GM12878 (cell line): ENCODE results near the gene DLG2. TPM values are rescaled to one million over a fixed set of nuclear protein-coding genes. Genes with fewer than 3 reads are reported as not detected.

Experiments
- ATAC-seq: fragments of 200-7000 bp; cut with Tn5 transposase; 3 replicates; pipeline ENCODE4 v1.9.1; 2020; ENCODE audit warnings: mild to moderate bottlenecking, moderate library complexity
- BruUV-seq: library from RNA; stranded (reverse); fragments of 400-500 nt; replicated peaks from 2 replicates; lab custom pipeline; 2021; lab: Mats Ljungman, UMichigan
- CTCF ChIA-PET: fragments of 300-600 bp; sonication (Branson Sonifier 250); formaldehyde crosslinking; extraction: SDS; loops from one replicate; lab custom pipeline; 2021; ENCODE audit warnings: inconsistent platforms; lab: Yijun Ruan, JAX
- POLR2A ChIA-PET: fragments of 350-600 bp; formaldehyde crosslinking; extraction: SDS; loops from one replicate; lab custom pipeline; 2021; ENCODE audit warnings: inconsistent platforms; lab: Charles Lee
- RAD21 ChIA-PET: fragments of 300-600 bp; sonication (Branson Sonifier 250); formaldehyde crosslinking; loops from one replicate; lab custom pipeline; 2023; ENCODE audit warnings: antibody characterized with exemption; ENCODE audit not compliant: unreplicated experiment; lab: Charles Lee
- SMC1A ChIA-PET: fragments of 300-600 bp; sonication (Branson Sonifier 250); formaldehyde crosslinking; loops from one replicate; lab custom pipeline; 2023; ENCODE audit not compliant: unreplicated experiment, uncharacterized antibody; lab: Charles Lee
- DNase-seq: peaks from one replicate; pipeline ENCODE4 v3.0.0-alpha.2; 2011; ENCODE audit warnings: low read depth, low spot score
- FAIRE-seq: peaks from 3 replicates; lab custom pipeline; 2011; peaks lifted over from hg19 to GRCh38; lab: Jason Lieb, UNC
- H2AFZ ChIP-seq: 2 replicates; pipeline ENCODE4 v1.6.0; 2011; ENCODE audit warnings: low read depth, low read length, control low read depth; ENCODE audit not compliant: control insufficient read depth
- H3K27ac ChIP-seq: 2 replicates; pipeline ENCODE4 v1.5.1; 2011; ENCODE audit warnings: control low read depth; ENCODE audit not compliant: control insufficient read depth, insufficient read depth
- H3K27me3 ChIP-seq, 2 experiments: replicated peaks in 1 of 2; 2 replicates each; pipeline versions ENCODE4 v1.6.0 to v1.6.1; 2011; ENCODE audit warnings: low read length in 1 of 2; ENCODE audit not compliant: control insufficient read depth in 2 of 2, insufficient read depth in 2 of 2
- H3K36me3 ChIP-seq, 2 experiments: 2 replicates each; pipeline ENCODE4 v1.5.1; 2011; ENCODE audit warnings: low read length in 1 of 2; ENCODE audit not compliant: control insufficient read depth in 2 of 2, insufficient read depth in 2 of 2
- H3K4me1 ChIP-seq: 2 replicates; pipeline ENCODE4 v1.6.1; 2011; ENCODE audit warnings: mild to moderate bottlenecking, low read length, moderate library complexity, mixed read lengths; ENCODE audit not compliant: control insufficient read depth, insufficient read depth
- H3K4me2 ChIP-seq: 2 replicates; pipeline ENCODE4 v1.6.0; 2011; ENCODE audit warnings: control low read depth; ENCODE audit not compliant: control insufficient read depth, insufficient read depth
- H3K4me3 ChIP-seq: fragments of 200-600 bp; sonication (generic); 2 replicates; pipeline ENCODE4 v1.5.1; 2016
- H3K79me2 ChIP-seq: 2 replicates; pipeline ENCODE4 v1.6.0; 2011; ENCODE audit warnings: low read length; ENCODE audit not compliant: control insufficient read depth, insufficient read depth
- H3K9ac ChIP-seq: 2 replicates; pipeline ENCODE4 v1.8.0; 2011; ENCODE audit warnings: low read length, control low read depth, mixed read lengths; ENCODE audit not compliant: control insufficient read depth, insufficient read depth
- H3K9me3 ChIP-seq: replicated peaks from 3 replicates; pipeline ENCODE4 v1.5.1; 2011; ENCODE audit warnings: mild to moderate bottlenecking, low read length; ENCODE audit not compliant: control insufficient read depth, insufficient read depth
- H4K20me1 ChIP-seq: 2 replicates; pipeline ENCODE4 v1.6.0; 2011; ENCODE audit not compliant: control insufficient read depth, insufficient read depth
- ASH2L ChIP-seq: fragments of 300-600, 200-600 bp; sonication (generic); IDR thresholded peaks from 2 replicates; pipeline ENCODE4 v1.6.1; 2017; ENCODE audit warnings: low read depth, mild to moderate bottlenecking, borderline replicate concordance
- ATF3 ChIP-seq: IDR thresholded peaks from 2 replicates; pipeline ENCODE4 v1.6.1; 2011; ENCODE audit warnings: low read depth, mild to moderate bottlenecking, low read length, moderate library complexity, borderline replicate concordance; ENCODE audit errors: extremely low read depth
- ETV6 ChIP-seq, 2 experiments: fragments of 450-650 bp in 1 of 2; IDR thresholded peaks in 1 of 2; conservative IDR thresholded peaks in 1 of 2; 2 replicates each; pipeline ENCODE4 v1.6.1; 2014; ENCODE audit warnings: antibody characterized with exemption in 1 of 2, borderline replicate concordance in 1 of 2, low read depth in 1 of 2, mild to moderate bottlenecking in 1 of 2, moderate library complexity in 1 of 2
- EZH2 ChIP-seq: IDR thresholded peaks from 2 replicates; pipeline ENCODE4 v1.6.1; 2012; ENCODE audit warnings: low read depth, mild to moderate bottlenecking, control low read depth, inconsistent platforms, low read length, borderline replicate concordance; ENCODE audit not compliant: control insufficient read depth
- FOS ChIP-seq: IDR thresholded peaks from 3 replicates; pipeline ENCODE4 v1.6.1; 2011; ENCODE audit warnings: borderline replicate concordance; ENCODE audit not compliant: insufficient read length; ENCODE audit errors: extremely low read depth
- HCFC1 ChIP-seq: fragments of 150-350 bp; IDR thresholded peaks from 2 replicates; pipeline ENCODE4 v1.6.1; 2014; ENCODE audit warnings: low read length
- MXI1 ChIP-seq: fragments of 150-350 bp; IDR thresholded peaks from 2 replicates; pipeline ENCODE4 v1.6.1; 2011; ENCODE audit warnings: low read depth, mild to moderate bottlenecking, inconsistent platforms, low read length, improper control_type of control experiment
- NRF1 ChIP-seq: conservative IDR thresholded peaks from 2 replicates; pipeline ENCODE4 v1.6.1; 2011; ENCODE audit warnings: mild to moderate bottlenecking, low read depth, low read length, improper control_type of control experiment
- PKNOX1 ChIP-seq: fragments of 450-650 bp; IDR thresholded peaks from 2 replicates; pipeline ENCODE4 v1.6.1; 2016; ENCODE audit warnings: mild to moderate bottlenecking
- SMAD1 ChIP-seq: fragments of 450-650 bp; IDR thresholded peaks from 2 replicates; pipeline ENCODE4 v1.6.1; 2018; ENCODE audit warnings: mild to moderate bottlenecking, low read depth; ENCODE audit not compliant: partially characterized antibody
- SMAD5 ChIP-seq: IDR thresholded peaks from 2 replicates; pipeline ENCODE4 v1.6.1; 2016; ENCODE audit warnings: antibody characterized with exemption, low read depth
- ZNF592 ChIP-seq: fragments of 450-650 bp; IDR thresholded peaks from 2 replicates; pipeline ENCODE4 v1.6.1; 2017; ENCODE audit warnings: mild to moderate bottlenecking, moderate library complexity
- ZNF622 ChIP-seq: fragments of 450-650 bp; IDR thresholded peaks from 2 replicates; pipeline ENCODE4 v1.6.1; 2017; ENCODE audit warnings: mild to moderate bottlenecking, inconsistent platforms
- WGBS: methylation state at CpG from one replicate; pipeline ENCODE4 v1.1.6; 2016; ENCODE audit warnings: low lambda C conversion rate; ENCODE audit not compliant: insufficient replicate concordance, insufficient coverage; ENCODE audit errors: missing lambda C conversion rate; 5-methylcytosine and 5-hydroxymethylcytosine counted together
- in situ Hi-C: fragments of 300-500 bp; cut with MboI; formaldehyde crosslinking; loops from 9 replicates; pipeline ENCODE4 v1.14.3; 2018; ENCODE audit warnings: mixed read lengths
- intact Hi-C: fragments of 100-400 bp; cut with micrococcal nuclease; formaldehyde crosslinking; loops from one replicate; pipeline ENCODE4 v1.14.2; 2022; ENCODE audit not compliant: unreplicated experiment
- polyA plus RNA-seq, 11 experiments: library from polyadenylated mRNA; depleted of rRNA in 4 of 11; unstranded in 6 of 11; stranded (reverse) in 5 of 11; fragments of >200 nt; fragmentation: Nextera tagmentation in 4 of 11; fragmentation: Illumina TruSeq in 1 of 11; extraction: Ambion mirVana in 4 of 11; extraction: Trizol in 1 of 11; gene quantifications; 1 replicate in 1 of 11; 2 replicates in 10 of 11; pipeline versions ENCODE4 v1.2.1 to v1.2.3, GENCODE V29; 2011 to 2016; ENCODE audit warnings: inconsistent platforms in 2 of 11, missing spikeins in 2 of 11, low read depth in 1 of 11
- total RNA-seq, 4 experiments: library from RNA; depleted of rRNA in 3 of 4; stranded (reverse); fragments of >200 nt in 3 of 4; fragmentation: Illumina TruSeq in 1 of 4; extraction: Trizol in 1 of 4; gene quantifications; 2 replicates each; pipeline versions ENCODE4 v1.2.1 to v1.2.3, GENCODE V29; 2013 to 2021

The DLG2 gene
- total and polyA plus RNA-seq, 10 of the 15 experiments (the other 5 are each of a cell fraction or from before 2014, with no cell fraction given), result 0.09 to 0.98 (median 0.35) TPM

DNA sequence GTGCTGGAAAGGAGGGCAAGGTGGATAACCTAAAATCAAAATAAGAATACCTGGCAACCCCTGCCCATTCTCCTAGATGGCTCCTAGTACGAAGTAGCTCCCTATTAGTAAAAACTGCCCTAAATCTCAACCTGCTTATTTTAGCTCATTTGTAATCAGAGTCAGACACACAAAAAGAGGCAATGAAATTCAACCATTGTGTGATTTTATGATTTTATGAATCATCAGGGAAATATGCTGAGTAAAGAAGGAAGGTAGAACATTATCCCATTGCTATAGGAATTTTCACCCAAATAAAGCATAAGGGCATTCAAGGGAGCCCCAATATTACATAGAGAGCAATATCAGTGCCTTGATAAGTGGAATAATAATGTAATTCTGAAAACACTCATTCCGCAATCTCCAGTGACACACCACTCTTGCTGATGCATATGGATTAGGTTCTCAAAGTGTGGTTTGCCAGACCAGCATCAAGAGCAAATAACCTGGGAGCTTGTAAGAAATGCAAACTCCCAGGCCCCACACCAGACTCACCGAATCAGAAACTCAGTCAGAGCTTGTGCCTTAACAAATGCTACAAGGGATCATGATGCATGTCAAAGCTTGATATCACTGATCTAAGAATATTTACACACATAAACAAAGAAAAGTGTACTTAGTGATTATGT is 789.6 kb downstream of the DLG2 start:
- H3K79me2 ChIP-seq, result no peaks in the 10 kb centered on the region
- in situ Hi-C loops (no loop called here), intact Hi-C loops (no loop called here)
- 48% methylated on average over 3 of the region's 3 CpGs for WGBS
- no peak overlapping the region for H3K9ac ChIP-seq
- no peaks in the 10 kb centered on the region for H3K9me3 ChIP-seq
- no peak overlapping the region for H3K4me2 ChIP-seq
- DNase-seq, result no peak
- SMC1A ChIA-PET, result no interaction called here
- no peak overlapping the region for H3K27ac ChIP-seq
- BruUV-seq, result no TSS peak
- POLR2A ChIA-PET, result no interaction called here
- H4K20me1 ChIP-seq, result no peaks in the 10 kb centered on the region
- no peaks in the 10 kb centered on the region for H3K36me3 ChIP-seq
- TF ChIP-seq SMAD1 (no peak), MXI1 (no peak), PKNOX1 (no peak), SMAD5 (no peak), FOS (no peak), NRF1 (no peak), ZNF622 (no peak), ATF3 (no peak), ASH2L (no peak), ZNF592 (no peak), ETV6 (conservative IDR thresholded peaks at IDR 0.05 in 1 of 2, IDR thresholded peaks at IDR 0.05 in 1 of 2; ENCODE audit: borderline replicate concordance in 1 of 2, low read depth in 1 of 2) (no peak), HCFC1 (no peak), EZH2 (no peak)
- TF ChIP-seq, all 136 proteins: peak for 0
- no peak for ATAC-seq
- Histone ChIP-seq H3K4me3 (no peak overlapping the region), H3K4me1 (no peaks in the 10 kb centered on the region), H3K27me3 (no peaks in the 10 kb centered on the region), H2AFZ (no peak overlapping the region)
- ChIA-PET RAD21 (no interaction called here), CTCF (interaction anchor here (1.3 kb wide), 1 partner anchor 11 kb away, joined by 3 read pairs; no protein-coding TSS in a partner anchor)
- FAIRE-seq, result no peak
